Colonic mucosa (tissue), 4 donors: ENCODE data around the gene CRISP1. TPM values are rescaled to one million over a fixed set of nuclear protein-coding genes. Genes with fewer than 3 reads are reported as not detected.

ENCODE experiments used
- DNase-seq: peaks from one replicate; pipeline ENCODE4 v3.0.0-alpha.2; 2020
- H3K27ac ChIP-seq: fragments of 200-600 bp; one replicate; pipeline ENCODE4 v1.8.0; 2021
- H3K27me3 ChIP-seq: fragments of 200-600 bp; one replicate; pipeline ENCODE4 v1.8.0; 2021
- H3K36me3 ChIP-seq: fragments of 200-600 bp; one replicate; pipeline ENCODE4 v1.8.0; 2021
- H3K4me1 ChIP-seq: fragments of 200-600 bp; one replicate; pipeline ENCODE4 v1.8.0; 2021; ENCODE audit warnings: mild to moderate bottlenecking
- H3K4me3 ChIP-seq: fragments of 200-600 bp; one replicate; pipeline ENCODE4 v1.8.0; 2021
- H3K9ac ChIP-seq, 2 donors: one replicate each; pipeline ENCODE4 v1.7.0; 2013; ENCODE audit warnings: control low read depth in 2 of 2, low read depth in 2 of 2, low read length in 2 of 2
- H3K9me3 ChIP-seq: fragments of 200-600 bp; one replicate; pipeline ENCODE4 v1.8.0; 2021
- intact Hi-C: fragments of 100-400 bp; cut with DNase I; formaldehyde crosslinking; loops from one replicate; pipeline ENCODE4 v1.14.1; 2022
- total RNA-seq, 2 donors: library from RNA; stranded (reverse); fragmentation: NEBNext Ultra II Directional in 1 of 2; extraction: Animal tissue kit (Norgen Biotek cat#: 25700) in 1 of 2; gene quantifications; one replicate each; pipeline ENCODE4 v1.2.1, GENCODE V29; 2021
- TF ChIP-seq, protein P1 (sequence below): fragments of 200-600 bp; IDR thresholded peaks from one replicate; pipeline ENCODE4 v1.8.0; 2022; ENCODE audit warnings: antibody characterized with exemption, mild to moderate bottlenecking
- donor health status: healthy.
- donor health status: DM: no; HTN: no; CAD: no.
- donor health status: DM: no; HTN: no; CAD: no.

CRISP1 gene
- total RNA-seq, 2 donors from 2014 or later: not detected

GRCh38 chr6:49826743-49827406 lies 39.5 kb downstream of the CRISP1 start:
- Histone ChIP-seq H3K4me3 (no peak overlapping the region), H3K9me3 (no peaks in the 10 kb centered on the region), H3K27ac (no peak overlapping the region), H3K9ac (no peak overlapping the region), H3K4me1 (no peaks in the 10 kb centered on the region), H3K27me3 (no peaks in the 10 kb centered on the region), H3K36me3 (no peaks in the 10 kb centered on the region)
- no peak for DNase-seq
- intact Hi-C loops: no loop called here
- TF ChIP-seq, protein P1, sequence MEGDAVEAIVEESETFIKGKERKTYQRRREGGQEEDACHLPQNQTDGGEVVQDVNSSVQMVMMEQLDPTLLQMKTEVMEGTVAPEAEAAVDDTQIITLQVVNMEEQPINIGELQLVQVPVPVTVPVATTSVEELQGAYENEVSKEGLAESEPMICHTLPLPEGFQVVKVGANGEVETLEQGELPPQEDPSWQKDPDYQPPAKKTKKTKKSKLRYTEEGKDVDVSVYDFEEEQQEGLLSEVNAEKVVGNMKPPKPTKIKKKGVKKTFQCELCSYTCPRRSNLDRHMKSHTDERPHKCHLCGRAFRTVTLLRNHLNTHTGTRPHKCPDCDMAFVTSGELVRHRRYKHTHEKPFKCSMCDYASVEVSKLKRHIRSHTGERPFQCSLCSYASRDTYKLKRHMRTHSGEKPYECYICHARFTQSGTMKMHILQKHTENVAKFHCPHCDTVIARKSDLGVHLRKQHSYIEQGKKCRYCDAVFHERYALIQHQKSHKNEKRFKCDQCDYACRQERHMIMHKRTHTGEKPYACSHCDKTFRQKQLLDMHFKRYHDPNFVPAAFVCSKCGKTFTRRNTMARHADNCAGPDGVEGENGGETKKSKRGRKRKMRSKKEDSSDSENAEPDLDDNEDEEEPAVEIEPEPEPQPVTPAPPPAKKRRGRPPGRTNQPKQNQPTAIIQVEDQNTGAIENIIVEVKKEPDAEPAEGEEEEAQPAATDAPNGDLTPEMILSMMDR: no peak

DNA sequence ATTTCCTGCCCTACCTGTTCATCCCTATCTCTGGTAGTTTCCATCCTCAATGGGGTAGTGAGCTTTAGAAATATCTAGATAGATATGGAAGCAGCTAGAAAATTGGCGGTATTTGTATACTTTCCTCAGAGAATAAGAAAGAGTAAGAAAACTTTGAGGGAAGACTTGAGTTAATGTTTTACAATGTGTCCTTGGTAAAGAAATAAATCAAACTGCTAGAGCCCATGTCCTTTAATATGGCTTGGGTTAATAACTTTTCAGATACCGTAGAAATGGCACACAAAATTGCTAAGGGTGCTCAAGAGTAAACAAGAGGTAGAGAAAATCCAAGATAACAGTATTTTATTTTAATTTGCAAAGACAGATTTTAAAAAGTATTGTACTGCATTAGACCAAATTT lies 51.2 kb downstream of the CRISP1 start:
- no peaks in the 10 kb centered on the region for H3K27me3 ChIP-seq
- no peak overlapping the region for H3K9ac ChIP-seq
- H3K27ac ChIP-seq: no peak overlapping the region
- no peaks in the 10 kb centered on the region for H3K9me3 ChIP-seq
- no peaks in the 10 kb centered on the region for H3K4me1 ChIP-seq
- no peak for DNase-seq
- TF ChIP-seq, protein P1: no peak
- intact Hi-C loops: no loop called here
- H3K4me3 ChIP-seq: no peak overlapping the region
- no peaks in the 10 kb centered on the region for H3K36me3 ChIP-seq

DNA sequence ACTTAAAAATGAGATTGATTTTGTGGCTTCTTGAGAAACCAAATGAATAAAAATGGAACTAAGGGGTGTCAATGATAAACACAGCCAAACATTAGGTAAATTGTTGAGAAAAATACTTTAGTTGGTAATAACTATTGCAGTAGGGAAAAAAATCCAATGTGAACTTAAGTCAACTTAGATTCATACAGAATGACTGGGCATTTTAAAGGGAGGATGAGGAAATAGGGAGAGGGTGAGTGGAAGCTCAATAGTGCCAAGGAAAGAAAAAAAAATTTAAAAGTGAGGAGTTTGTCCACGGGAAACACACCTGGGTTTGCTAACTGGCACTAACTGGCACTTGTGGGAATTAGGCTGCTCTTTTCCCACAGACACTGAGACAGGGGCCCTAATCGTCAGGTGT lies 53.1 kb downstream of the CRISP1 start:
- intact Hi-C loops: no loop called here
- Histone ChIP-seq H3K36me3 (no peaks in the 10 kb centered on the region), H3K9me3 (no peaks in the 10 kb centered on the region), H3K27me3 (no peaks in the 10 kb centered on the region), H3K9ac (no peak overlapping the region), H3K27ac (no peak overlapping the region), H3K4me1 (no peaks in the 10 kb centered on the region), H3K4me3 (no peak overlapping the region)
- no peak for DNase-seq
- TF ChIP-seq, protein P1: no peak

GRCh38 chr6:49806145-49806544 lies 60.2 kb downstream of the CRISP1 start:
- intact Hi-C loops: no loop called here
- Histone ChIP-seq H3K36me3 (no peaks in the 10 kb centered on the region), H3K9ac (no peak overlapping the region), H3K4me1 (no peaks in the 10 kb centered on the region), H3K27ac (no peak overlapping the region), H3K27me3 (no peaks in the 10 kb centered on the region), H3K4me3 (no peak overlapping the region), H3K9me3 (no peaks in the 10 kb centered on the region)
- DNase-seq: no peak
- TF ChIP-seq, protein P1: no peak

DNA sequence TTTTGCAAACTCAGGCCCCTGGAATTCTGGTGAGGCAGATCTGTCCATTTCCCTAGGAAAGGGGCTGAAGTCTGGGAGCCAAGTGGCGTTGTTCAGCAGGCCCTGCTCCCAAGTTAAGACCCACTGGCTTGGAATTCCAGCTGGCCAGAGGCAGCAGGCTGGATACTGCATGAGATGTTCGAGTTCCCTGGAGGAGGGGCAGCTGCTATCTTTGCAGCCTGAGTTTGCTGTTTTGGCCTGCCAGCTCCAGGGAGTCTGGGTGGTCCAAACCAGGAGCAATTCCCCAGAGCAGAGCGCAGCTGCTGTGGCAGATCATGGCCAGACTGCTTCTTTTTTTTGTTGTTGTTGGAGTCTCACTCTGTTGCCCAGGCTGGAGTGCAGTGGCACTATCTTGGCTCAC lies 61.1 kb downstream of the CRISP1 start:
- TF ChIP-seq, protein P1: no peak
- H3K4me1 ChIP-seq: no peaks in the 10 kb centered on the region
- no peaks in the 10 kb centered on the region for H3K9me3 ChIP-seq
- H3K4me3 ChIP-seq: no peak overlapping the region
- H3K36me3 ChIP-seq: no peaks in the 10 kb centered on the region
- H3K27ac ChIP-seq: no peak overlapping the region
- H3K27me3 ChIP-seq: no peaks in the 10 kb centered on the region
- intact Hi-C loops: no loop called here
- no peak for DNase-seq
- H3K9ac ChIP-seq: no peak overlapping the region
